Activated CD4-positive, alpha-beta memory T cell treated with anti-CD3 and anti-CD28 coated beads, Interleukin-2, amount 10 ng/mL, durations not matched to agents 7 days and 5 days (primary cell): Measurements from ENCODE around the gene ARSK. TPM values are rescaled to one million over a fixed set of nuclear protein-coding genes. Genes with fewer than 3 reads are reported as not detected.
A peak's percentile ranks its signal among the peaks of the same experiment; 100 is the strongest.

ENCODE experiments used
- CTCF ChIA-PET: fragments of 350-600 bp; sonication (Branson Sonifier 250); formaldehyde crosslinking; loops from one replicate; lab custom pipeline; 2021; ENCODE audit warnings: antibody characterized with exemption, inconsistent platforms; lab: Charles Lee
- POLR2A ChIA-PET: fragments of 350-600 bp; sonication (Branson Sonifier 250); formaldehyde crosslinking; loops from one replicate; lab custom pipeline; 2021; ENCODE audit warnings: antibody characterized with exemption; lab: Charles Lee
- DNase-seq: peaks from one replicate; pipeline ENCODE4 v3.0.0-alpha.2; 2020
- H3K27ac Mint-ChIP-seq: one replicate; pipeline ENCODE4 v1.8.0; 2021; ENCODE audit warnings: mild to moderate bottlenecking, mixed read lengths
- H3K27me3 Mint-ChIP-seq: one replicate; pipeline ENCODE4 v1.8.0; 2021; ENCODE audit warnings: mixed read lengths
- H3K36me3 Mint-ChIP-seq: one replicate; pipeline ENCODE4 v1.8.0; 2021; ENCODE audit warnings: low read depth, mixed read lengths
- H3K4me1 Mint-ChIP-seq: one replicate; pipeline ENCODE4 v1.8.0; 2021; ENCODE audit warnings: mixed read lengths
- H3K4me3 Mint-ChIP-seq: one replicate; pipeline ENCODE4 v1.8.0; 2021; ENCODE audit warnings: mild to moderate bottlenecking, mixed read lengths
- H3K9me3 Mint-ChIP-seq: one replicate; pipeline ENCODE4 v1.8.0; 2021; ENCODE audit warnings: mixed read lengths
- total RNA-seq, 2 experiments: library from RNA; stranded (reverse); gene quantifications; one replicate each; pipeline ENCODE4 v1.2.3, GENCODE V29; 2021

ARSK gene
- total RNA-seq, 2 experiments from 2014 or later = 4.4 to 4.8 TPM

GRCh38 chr5:95617057-95617456 is 62.2 kb downstream of the ARSK start:
- H3K4me1 Mint-ChIP-seq = peaks cover 41% of the 10 kb centered on the region
- DNase-seq = no peak
- peaks cover 20% of the 10 kb centered on the region for H3K36me3 Mint-ChIP-seq
- peaks cover 3% of the 10 kb centered on the region for H3K27me3 Mint-ChIP-seq
- peaks cover 15% of the 10 kb centered on the region for H3K9me3 Mint-ChIP-seq
- H3K4me3 Mint-ChIP-seq = no peak overlapping the region
- ChIA-PET CTCF (no interaction called here), POLR2A (no interaction called here)
- H3K27ac Mint-ChIP-seq = no peak overlapping the region

- DNase-seq = no peak
- Mint-ChIP-seq H3K4me1 (peaks cover 52% of the 10 kb centered on the region), H3K27me3 (peaks cover 3% of the 10 kb centered on the region), H3K4me3 (peak overlapping the region; percentile 77), H3K27ac (no peak overlapping the region), H3K9me3 (no peaks in the 10 kb centered on the region), H3K36me3 (peaks cover 7% of the 10 kb centered on the region)
- ChIA-PET POLR2A (interaction anchor here (1.7 to 5.2 kb wide), 3 partner anchors 12 to 64 kb away, joined by 6 to 57 read pairs (median 52); partner anchors contain the start of genes ARSK, RFESD and SKIC3), CTCF (no interaction called here)
Observed at GRCh38 chr5:95619096-95619495, 64.2 kb downstream of the ARSK start.

GRCh38 chr5:95619514-95620029 is 64.7 kb downstream of the ARSK start:
- DNase-seq = no peak

DNA sequence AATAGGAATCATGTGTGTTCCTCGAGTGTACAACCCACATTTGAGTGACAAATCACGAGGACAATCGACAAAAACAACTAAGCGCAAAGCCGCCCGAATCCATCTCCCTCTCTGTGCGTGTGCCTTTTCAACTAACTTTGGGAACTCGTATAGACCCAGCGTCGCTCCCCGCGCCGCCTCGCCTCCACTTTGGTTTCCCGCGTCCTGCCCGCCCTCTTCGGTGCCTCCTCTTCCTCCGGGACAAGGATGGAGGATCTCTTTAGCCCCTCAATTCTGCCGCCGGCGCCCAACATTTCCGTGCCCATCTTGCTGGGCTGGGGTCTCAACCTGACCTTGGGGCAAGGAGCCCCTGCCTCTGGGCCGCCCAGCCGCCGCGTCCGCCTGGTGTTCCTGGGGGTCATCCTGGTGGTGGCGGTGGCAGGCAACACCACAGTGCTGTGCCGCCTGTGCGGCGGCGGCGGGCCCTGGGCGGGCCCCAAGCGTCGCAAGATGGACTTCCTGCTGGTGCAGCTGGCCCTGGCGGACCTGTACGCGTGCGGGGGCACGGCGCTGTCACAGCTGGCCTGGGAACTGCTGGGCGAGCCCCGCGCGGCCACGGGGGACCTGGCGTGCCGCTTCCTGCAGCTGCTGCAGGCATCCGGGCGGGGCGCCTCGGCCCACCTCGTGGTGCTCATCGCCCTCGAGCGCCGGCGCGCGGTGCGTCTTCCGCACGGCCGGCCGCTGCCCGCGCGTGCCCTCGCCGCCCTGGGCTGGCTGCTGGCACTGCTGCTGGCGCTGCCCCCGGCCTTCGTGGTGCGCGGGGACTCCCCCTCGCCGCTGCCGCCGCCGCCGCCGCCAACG is 65.3 kb downstream of the ARSK start, which contains the start of gene GPR150:
GPR150 (plus strand) TSS at position 58 of the 840 bp plus-strand sequence; CDS start at position 247, 189 bp downstream.
- H3K4me1 Mint-ChIP-seq = peaks cover 45% of the 10 kb centered on the region
- ChIA-PET CTCF (interaction anchor here (0.8 kb wide), 1 partner anchor 26 kb away, joined by 3 read pairs; the partner anchor contains the start of gene RFESD), POLR2A (interaction anchor here (1.2 to 5.2 kb wide), 3 partner anchors 11 to 65 kb away, joined by 6 to 57 read pairs (median 52); partner anchors contain the start of genes ARSK, RFESD and SKIC3)
- H3K27ac Mint-ChIP-seq = peak within 1 kb of the TSS; percentile 31
- H3K4me3 Mint-ChIP-seq = peak within 1 kb of the TSS; percentile 77
- peaks cover 10% of the 10 kb centered on the region for H3K36me3 Mint-ChIP-seq
- H3K27me3 Mint-ChIP-seq = peaks cover 3% of the 10 kb centered on the region
- DNase-seq = peak; percentile 72
- H3K9me3 Mint-ChIP-seq = no peaks in the 10 kb centered on the region

More at GRCh38 chr5:95619514-95620029, 64.7 kb downstream of the ARSK start:
- H3K27ac Mint-ChIP-seq = peak overlapping the region; percentile 31
- peaks cover 10% of the 10 kb centered on the region for H3K36me3 Mint-ChIP-seq
- peak overlapping the region; percentile 77 for H3K4me3 Mint-ChIP-seq
- H3K9me3 Mint-ChIP-seq = no peaks in the 10 kb centered on the region
- CTCF ChIA-PET = no interaction called here
- peaks cover 3% of the 10 kb centered on the region for H3K27me3 Mint-ChIP-seq
- H3K4me1 Mint-ChIP-seq = peaks cover 51% of the 10 kb centered on the region
- POLR2A ChIA-PET = interaction anchor here (4.7 to 5.2 kb wide), 2 partner anchors 12 to 26 kb away, joined by 52 to 57 read pairs; partner anchors contain the start of gene RFESD

DNA sequence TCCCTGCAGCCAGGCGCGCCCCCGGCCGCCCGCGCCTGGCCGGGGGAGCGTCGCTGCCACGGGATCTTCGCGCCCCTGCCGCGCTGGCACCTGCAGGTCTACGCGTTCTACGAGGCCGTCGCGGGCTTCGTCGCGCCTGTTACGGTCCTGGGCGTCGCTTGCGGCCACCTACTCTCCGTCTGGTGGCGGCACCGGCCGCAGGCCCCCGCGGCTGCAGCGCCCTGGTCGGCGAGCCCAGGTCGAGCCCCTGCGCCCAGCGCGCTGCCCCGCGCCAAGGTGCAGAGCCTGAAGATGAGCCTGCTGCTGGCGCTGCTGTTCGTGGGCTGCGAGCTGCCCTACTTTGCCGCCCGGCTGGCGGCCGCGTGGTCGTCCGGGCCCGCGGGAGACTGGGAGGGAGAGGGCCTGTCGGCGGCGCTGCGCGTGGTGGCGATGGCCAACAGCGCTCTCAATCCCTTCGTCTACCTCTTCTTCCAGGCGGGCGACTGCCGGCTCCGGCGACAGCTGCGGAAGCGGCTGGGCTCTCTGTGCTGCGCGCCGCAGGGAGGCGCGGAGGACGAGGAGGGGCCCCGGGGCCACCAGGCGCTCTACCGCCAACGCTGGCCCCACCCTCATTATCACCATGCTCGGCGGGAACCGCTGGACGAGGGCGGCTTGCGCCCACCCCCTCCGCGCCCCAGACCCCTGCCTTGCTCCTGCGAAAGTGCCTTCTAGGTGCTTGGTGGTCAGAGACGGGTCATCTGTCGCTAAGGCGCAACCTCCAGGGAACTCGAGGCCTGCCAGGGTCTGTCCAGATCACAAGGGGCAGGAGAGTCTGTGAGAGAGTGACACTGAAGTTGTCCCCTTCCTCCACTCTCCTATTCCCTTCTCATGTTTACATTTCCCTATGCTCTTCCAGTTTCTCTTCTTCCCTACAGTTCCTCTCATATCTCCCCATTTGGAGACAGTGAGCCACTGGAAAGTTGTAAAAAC is 66.3 kb downstream of the ARSK start:
- CTCF ChIA-PET = interaction anchor here (0.8 to 3.1 kb wide), 4 partner anchors 10 to 26 kb away, joined by 3 to 17 read pairs (median 14); partner anchors contain the start of gene RFESD
- Mint-ChIP-seq H3K4me3 (peak overlapping the region; percentile 74), H3K4me1 (peaks cover 42% of the 10 kb centered on the region), H3K9me3 (no peaks in the 10 kb centered on the region), H3K36me3 (peaks cover 10% of the 10 kb centered on the region), H3K27me3 (peaks cover 3% of the 10 kb centered on the region), H3K27ac (peak overlapping the region; percentile 82)
- POLR2A ChIA-PET = interaction anchor here (0.6 to 5.2 kb wide), 6 partner anchors 10 to 1041 kb away, joined by 3 to 57 read pairs (median 6); partner anchors contain the start of genes ARSK, CAST, RFESD and SKIC3
- DNase-seq = peak; percentile 58

DNA sequence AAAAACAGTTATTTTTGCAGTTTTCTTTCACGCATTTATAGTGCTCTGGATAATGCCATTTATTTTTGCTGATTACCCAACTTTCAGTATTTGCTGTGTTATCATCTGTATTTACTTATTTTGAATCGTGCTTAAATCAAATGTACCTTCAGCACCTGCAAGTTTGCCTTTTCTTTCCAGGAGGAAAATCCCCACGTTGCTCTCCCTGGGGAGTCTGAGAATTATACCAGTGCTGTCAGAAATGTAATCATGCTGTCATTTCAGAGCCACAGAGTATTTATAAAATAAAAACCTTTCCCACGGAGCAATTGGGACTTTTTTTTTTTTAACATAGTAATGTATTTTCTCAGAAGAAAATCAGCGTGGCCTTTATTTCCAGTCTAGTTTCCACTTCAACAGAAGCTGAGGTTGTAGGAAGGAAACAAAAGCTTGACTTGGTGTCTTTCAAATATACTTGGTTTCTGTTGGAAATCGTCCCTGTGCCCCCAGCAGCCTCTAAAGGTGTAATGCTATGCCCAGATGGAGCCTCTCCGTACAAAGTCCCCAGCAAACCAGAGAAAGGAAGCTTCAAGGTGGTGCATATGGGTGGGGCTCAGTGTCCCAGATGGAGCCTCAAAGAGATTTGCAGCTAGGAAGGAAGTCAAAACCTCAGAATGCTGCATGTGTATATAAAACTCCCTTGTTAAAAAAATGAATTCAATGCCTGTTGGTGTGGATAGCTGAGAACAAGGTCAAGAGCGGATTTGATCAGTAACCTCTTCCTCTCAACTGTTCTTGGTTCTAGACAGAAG is 67.1 kb downstream of the ARSK start:
- peak overlapping the region; percentile 74 for H3K4me3 Mint-ChIP-seq
- ChIA-PET POLR2A (interaction anchor here (0.6 to 5.2 kb wide), 12 partner anchors 9 to 1040 kb away, joined by 3 to 57 read pairs (median 4); partner anchors contain the start of genes ARSK, CAST, GLRX and RFESD), CTCF (interaction anchor here (0.6 to 3.1 kb wide), 8 partner anchors 9 to 233 kb away, joined by 3 to 17 read pairs (median 3); partner anchors contain the start of gene RFESD)
- H3K27me3 Mint-ChIP-seq = peaks cover 3% of the 10 kb centered on the region
- no peaks in the 10 kb centered on the region for H3K9me3 Mint-ChIP-seq
- peak; percentile 38 for DNase-seq
- peaks cover 42% of the 10 kb centered on the region for H3K4me1 Mint-ChIP-seq
- H3K36me3 Mint-ChIP-seq = peaks cover 7% of the 10 kb centered on the region
- peak overlapping the region; percentile 82 for H3K27ac Mint-ChIP-seq

- ChIA-PET POLR2A (interaction anchor here (4.7 to 5.2 kb wide), 2 partner anchors 7 to 22 kb away, joined by 52 to 57 read pairs; partner anchors contain the start of gene RFESD), CTCF (interaction anchor here (2.5 to 3.1 kb wide), 3 partner anchors 8 to 23 kb away, joined by 13 to 17 read pairs (median 15); partner anchors contain the start of gene RFESD)
- Mint-ChIP-seq H3K9me3 (no peaks in the 10 kb centered on the region), H3K4me1 (peaks cover 37% of the 10 kb centered on the region), H3K36me3 (peaks cover 7% of the 10 kb centered on the region), H3K4me3 (no peak overlapping the region), H3K27me3 (peaks cover under 1% of the 10 kb centered on the region), H3K27ac (no peak overlapping the region)
- no peak for DNase-seq
Observed at GRCh38 chr5:95623706-95624105, 68.8 kb downstream of the ARSK start.

GRCh38 chr5:95624368-95624767 is 69.5 kb downstream of the ARSK start:
- no peaks in the 10 kb centered on the region for H3K9me3 Mint-ChIP-seq
- no peaks in the 10 kb centered on the region for H3K27me3 Mint-ChIP-seq
- H3K36me3 Mint-ChIP-seq = peaks cover 7% of the 10 kb centered on the region
- H3K27ac Mint-ChIP-seq = no peak overlapping the region
- DNase-seq = no peak
- ChIA-PET CTCF (no interaction called here), POLR2A (no interaction called here)
- H3K4me3 Mint-ChIP-seq = no peak overlapping the region
- H3K4me1 Mint-ChIP-seq = peaks cover 31% of the 10 kb centered on the region

- Mint-ChIP-seq H3K9me3 (no peaks in the 10 kb centered on the region), H3K27me3 (no peaks in the 10 kb centered on the region), H3K27ac (no peak overlapping the region), H3K4me3 (no peak overlapping the region), H3K36me3 (peaks cover 11% of the 10 kb centered on the region), H3K4me1 (peaks cover 27% of the 10 kb centered on the region)
- ChIA-PET CTCF (no interaction called here), POLR2A (no interaction called here)
- DNase-seq = no peak
Observed at GRCh38 chr5:95626701-95627100, 71.8 kb downstream of the ARSK start.

DNA sequence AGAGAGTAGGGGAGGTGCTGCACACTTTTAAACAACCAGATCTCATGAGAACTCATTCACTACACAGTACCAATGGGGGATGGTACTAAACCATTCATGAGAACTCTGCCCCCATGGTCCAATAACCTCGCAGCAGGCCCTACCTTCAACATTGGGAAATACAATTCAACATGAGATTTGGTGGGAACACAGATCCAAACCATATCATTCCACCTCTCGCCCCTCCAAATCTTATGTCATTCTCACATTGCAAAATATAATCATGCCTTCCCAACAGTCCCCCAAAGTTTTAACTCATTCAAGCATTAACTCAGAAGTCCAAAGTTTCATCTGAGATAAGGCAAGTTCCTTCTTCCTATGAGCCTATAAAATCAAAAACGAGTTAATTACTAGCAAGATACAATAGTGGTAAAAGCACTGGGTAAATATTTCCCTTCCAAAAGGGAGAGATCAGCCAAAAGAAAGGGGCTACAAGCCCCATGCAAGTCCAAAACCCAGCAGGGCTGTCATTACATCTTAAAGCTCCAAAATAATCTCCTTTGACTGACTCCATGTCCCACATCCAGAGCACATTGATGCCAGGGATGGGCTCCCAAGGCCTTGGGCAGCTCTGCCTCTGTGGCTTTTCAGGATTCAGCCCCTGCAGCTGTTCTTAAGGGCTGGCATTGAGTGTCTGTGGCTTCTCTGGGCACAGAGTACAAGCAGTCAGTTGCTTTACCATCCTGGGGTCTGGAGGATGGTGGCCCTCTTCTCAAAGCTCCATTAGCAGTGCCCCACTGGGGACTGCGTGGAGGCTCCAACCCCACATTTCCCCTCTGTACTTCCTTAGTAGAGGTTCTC is 73.3 kb downstream of the ARSK start:
- H3K27me3 Mint-ChIP-seq = no peaks in the 10 kb centered on the region
- no peak for DNase-seq
- H3K4me1 Mint-ChIP-seq = peaks cover 24% of the 10 kb centered on the region
- peaks cover 5% of the 10 kb centered on the region for H3K9me3 Mint-ChIP-seq
- ChIA-PET POLR2A (no interaction called here), CTCF (no interaction called here)
- peaks cover 19% of the 10 kb centered on the region for H3K36me3 Mint-ChIP-seq
- no peak overlapping the region for H3K27ac Mint-ChIP-seq
- H3K4me3 Mint-ChIP-seq = no peak overlapping the region

DNA sequence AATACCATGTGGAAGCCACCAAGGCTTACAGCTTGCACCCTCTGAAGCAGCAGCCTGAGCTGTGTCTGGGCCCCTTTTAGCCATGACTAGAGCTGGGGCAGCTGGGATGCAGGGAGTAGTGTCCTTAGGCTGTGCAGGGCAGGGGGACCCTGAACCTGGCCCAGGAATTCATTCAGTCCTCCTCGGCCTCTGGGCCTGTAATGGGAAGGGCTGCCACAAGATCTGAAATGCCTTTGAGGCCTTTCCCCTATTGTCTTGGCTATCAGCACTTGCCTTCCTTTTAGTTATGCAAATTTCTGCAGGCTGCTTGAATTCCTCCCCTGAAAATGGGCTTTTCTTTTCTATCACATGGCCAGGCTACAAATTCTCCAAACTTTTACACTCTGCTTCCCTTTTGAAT is 74.0 kb downstream of the ARSK start:
- Mint-ChIP-seq H3K27ac (no peak overlapping the region), H3K9me3 (peaks cover 5% of the 10 kb centered on the region), H3K4me3 (no peak overlapping the region), H3K36me3 (peaks cover 21% of the 10 kb centered on the region), H3K27me3 (no peaks in the 10 kb centered on the region), H3K4me1 (peaks cover 23% of the 10 kb centered on the region)
- CTCF ChIA-PET = no interaction called here
- POLR2A ChIA-PET = no interaction called here
- DNase-seq = no peak
